ENCODE data around the gene CCL22. TPM values are rescaled to one million over a fixed set of nuclear protein-coding genes. Genes with fewer than 3 reads are reported as not detected.

CCL22 gene
- total and polyA plus RNA-seq, 2 donors (not counting 3 experiments of a cell fraction or from before 2014, with no cell fraction given), result not detected

DNA sequence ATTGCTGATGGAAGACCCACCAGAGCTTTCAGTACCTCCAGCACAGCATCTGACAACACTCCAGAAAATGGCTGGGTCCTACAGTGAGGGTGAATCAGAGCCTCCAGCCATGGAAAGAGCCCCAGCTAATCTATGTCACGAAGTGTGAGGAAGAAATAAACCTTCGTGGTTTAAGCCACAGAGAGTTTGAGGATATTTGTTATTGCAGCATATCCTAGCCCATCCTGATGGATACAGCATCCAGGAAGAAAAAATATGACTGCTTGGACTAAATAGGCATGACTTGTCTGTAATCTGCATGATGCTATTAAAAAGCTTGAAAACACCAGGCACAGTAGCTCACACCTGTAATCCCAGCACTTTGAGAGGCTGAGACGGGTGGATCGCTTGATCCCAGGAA, 32.7 kb downstream of the CCL22 start:
- no peak for FAIRE-seq
- Histone ChIP-seq H2AFZ (ENCODE audit: low read depth, low read length) (no peak overlapping the region), H3K4me3 (replicated peaks in 1 of 3; ENCODE audit: insufficient read depth in 1 of 3, low read depth in 1 of 3, low read length in 3 of 3) (no peak overlapping the region), H3K27ac (ENCODE audit: insufficient read depth, low read depth, low read length) (no peak overlapping the region), H3K79me2 (ENCODE audit: control insufficient read depth, insufficient read depth, low read length) (no peaks in the 10 kb centered on the region), H3K9me3 (replicated peaks; ENCODE audit: control insufficient read depth, insufficient read depth, low read length) (no peaks in the 10 kb centered on the region), H3K9me1 (replicated peaks; ENCODE audit: control insufficient read depth, extremely low read depth, insufficient read depth, low read length) (no peaks in the 10 kb centered on the region), H4K20me1 (replicated peaks; ENCODE audit: control insufficient read depth, extremely low read depth, insufficient read depth, low read length) (no peaks in the 10 kb centered on the region), H3K36me3 (ENCODE audit: control insufficient read depth in 2 of 2, extremely low read depth in 1 of 2, insufficient read depth in 2 of 2, low read length in 2 of 2) (no peaks in the 10 kb centered on the region), H3K4me2 (ENCODE audit: insufficient read depth, low read length) (no peak overlapping the region), H3K4me1 (ENCODE audit: control insufficient read depth, extremely low read depth, insufficient read depth, low read length) (peaks cover 12% of the 10 kb centered on the region), H3K27me3 (ENCODE audit: control insufficient read depth in 2 of 2, insufficient read depth in 2 of 2, low read length in 2 of 2) (peaks cover 2 to 4% of the 10 kb centered on the region in 2 experiments), H3K9ac (replicated peaks; ENCODE audit: extremely low read depth, insufficient read depth, low read length) (no peak overlapping the region)
- no TSS peak for BruUV-seq (replicated peaks)
- ChIA-PET POLR2A (interaction anchor here (0.6 kb wide), 1 partner anchor 406 kb away, joined by 3 read pairs; no protein-coding TSS in a partner anchor), CTCF (interaction anchor here (0.6 to 1.0 kb wide), 2 partner anchors 10 to 34 kb away, joined by 3 to 5 read pairs; no protein-coding TSS in a partner anchor)
- TF ChIP-seq JUN (IDR thresholded peaks at IDR 0.05; ENCODE audit: borderline replicate concordance, insufficient read depth, insufficient read length, low read depth) (no peak), POLR2A (IDR thresholded peaks at IDR 0.05; ENCODE audit: low read depth, low read length) (no peak), EZH2 (IDR thresholded peaks at IDR 0.05; ENCODE audit: borderline replicate concordance, low read depth, low read length, severe bottlenecking) (no peak), MYC (IDR thresholded peaks at IDR 0.05; ENCODE audit: low read depth, low read length) (no peak), FOS (IDR thresholded peaks at IDR 0.05; ENCODE audit: borderline replicate concordance, insufficient read depth, low read length) (no peak), GATA2 (IDR thresholded peaks at IDR 0.05; ENCODE audit: insufficient read depth, insufficient read length, low read depth, low read length) (no peak), POLR2AphosphoS5 (IDR thresholded peaks at IDR 0.05; ENCODE audit: insufficient read depth, low read depth, low read length) (no peak)
- TF ChIP-seq, protein P1, sequence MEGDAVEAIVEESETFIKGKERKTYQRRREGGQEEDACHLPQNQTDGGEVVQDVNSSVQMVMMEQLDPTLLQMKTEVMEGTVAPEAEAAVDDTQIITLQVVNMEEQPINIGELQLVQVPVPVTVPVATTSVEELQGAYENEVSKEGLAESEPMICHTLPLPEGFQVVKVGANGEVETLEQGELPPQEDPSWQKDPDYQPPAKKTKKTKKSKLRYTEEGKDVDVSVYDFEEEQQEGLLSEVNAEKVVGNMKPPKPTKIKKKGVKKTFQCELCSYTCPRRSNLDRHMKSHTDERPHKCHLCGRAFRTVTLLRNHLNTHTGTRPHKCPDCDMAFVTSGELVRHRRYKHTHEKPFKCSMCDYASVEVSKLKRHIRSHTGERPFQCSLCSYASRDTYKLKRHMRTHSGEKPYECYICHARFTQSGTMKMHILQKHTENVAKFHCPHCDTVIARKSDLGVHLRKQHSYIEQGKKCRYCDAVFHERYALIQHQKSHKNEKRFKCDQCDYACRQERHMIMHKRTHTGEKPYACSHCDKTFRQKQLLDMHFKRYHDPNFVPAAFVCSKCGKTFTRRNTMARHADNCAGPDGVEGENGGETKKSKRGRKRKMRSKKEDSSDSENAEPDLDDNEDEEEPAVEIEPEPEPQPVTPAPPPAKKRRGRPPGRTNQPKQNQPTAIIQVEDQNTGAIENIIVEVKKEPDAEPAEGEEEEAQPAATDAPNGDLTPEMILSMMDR (IDR thresholded peaks at IDR 0.05; ENCODE audit: extremely low read depth in 1 of 2, insufficient read depth in 1 of 2, low read depth in 1 of 2, low read length in 2 of 2), result no peak
- TF ChIP-seq, protein P2, sequence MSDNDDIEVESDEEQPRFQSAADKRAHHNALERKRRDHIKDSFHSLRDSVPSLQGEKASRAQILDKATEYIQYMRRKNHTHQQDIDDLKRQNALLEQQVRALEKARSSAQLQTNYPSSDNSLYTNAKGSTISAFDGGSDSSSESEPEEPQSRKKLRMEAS (IDR thresholded peaks at IDR 0.05; ENCODE audit: insufficient read depth, insufficient read length), result no peak
- dilution Hi-C loops (cut with MboI; ENCODE audit: extremely low pct_ligation_motif_present, low sequenced_read_pairs), result no loop called here
- intact Hi-C loops (cut with micrococcal nuclease), result no loop called here
- no peak for DNase-seq (ENCODE audit: low read depth, low spot score)
